Stimulated activated CD4-positive, alpha-beta T cell treated with anti-CD3 and anti-CD28 coated beads, Interleukin-1b, Interleukin-23, amount 100 ng/mL, for 24 hours (primary cell): ENCODE data around the gene VLDLR.

Source experiments
- DNase-seq, 4 experiments: peaks; one replicate each; pipeline ENCODE4 v3.0.0-alpha.2; 2020; ENCODE audit warnings: low read depth in 4 of 4, low spot score in 1 of 4

Gene VLDLR

DNA sequence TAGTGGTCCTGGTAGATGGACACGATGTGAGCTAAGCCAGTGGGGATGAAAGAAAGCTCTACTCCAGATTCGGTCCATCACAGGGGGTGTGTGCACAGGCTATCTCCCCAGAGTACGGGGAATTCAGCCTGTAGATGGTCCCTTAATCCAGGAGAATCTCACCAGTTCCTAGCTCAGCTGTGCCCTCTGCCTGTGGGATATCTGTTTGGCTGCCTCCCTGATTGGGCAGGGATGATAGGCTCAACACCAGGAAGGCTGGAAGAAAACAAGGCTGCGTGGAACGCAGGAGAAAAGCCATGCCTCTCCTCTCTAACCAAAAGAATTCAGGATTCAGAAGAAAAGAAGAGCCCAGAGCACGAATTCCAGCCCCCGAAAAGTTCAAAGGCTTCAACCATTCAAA is 40.9 kb downstream of the VLDLR start:
- no peak for DNase-seq

DNA sequence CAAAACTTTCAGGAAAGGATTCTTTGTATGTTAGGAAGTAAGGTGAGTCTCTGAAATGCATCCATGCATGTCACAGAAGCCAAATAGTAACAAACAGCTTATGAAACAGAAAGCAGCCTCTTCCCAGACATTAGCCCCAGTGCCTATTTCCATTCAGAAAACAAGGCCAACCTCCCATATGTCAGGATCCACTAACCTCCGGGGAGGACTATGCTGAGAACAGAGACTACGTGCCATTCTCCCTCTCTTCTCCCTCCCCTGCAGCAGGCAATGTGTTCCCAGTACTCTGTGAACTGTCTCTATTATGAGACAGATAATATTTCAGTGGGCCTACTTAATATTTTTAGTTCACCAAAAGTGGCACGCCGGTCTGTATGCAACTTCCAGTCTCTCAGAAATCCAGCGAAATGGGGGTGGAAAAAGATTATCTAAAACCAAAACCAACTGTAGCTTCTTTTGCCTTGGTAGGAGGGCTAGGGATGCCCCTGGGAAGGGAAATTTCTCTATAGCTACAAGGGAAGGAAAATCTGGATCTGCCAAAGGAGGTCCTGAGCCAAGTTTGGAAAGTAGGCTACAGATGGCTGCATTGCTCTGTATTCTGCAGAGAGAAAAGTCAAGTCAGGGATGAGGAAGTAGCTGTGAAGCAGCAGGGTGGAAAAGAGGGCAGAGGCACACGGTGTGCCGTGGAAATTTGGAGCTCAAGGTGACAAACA is 42.0 kb downstream of the VLDLR start:
- DNase-seq, result no peak

GRCh38 chr9:2664174-2665065 is 42.8 kb downstream of the VLDLR start:
- no peak for DNase-seq

DNA sequence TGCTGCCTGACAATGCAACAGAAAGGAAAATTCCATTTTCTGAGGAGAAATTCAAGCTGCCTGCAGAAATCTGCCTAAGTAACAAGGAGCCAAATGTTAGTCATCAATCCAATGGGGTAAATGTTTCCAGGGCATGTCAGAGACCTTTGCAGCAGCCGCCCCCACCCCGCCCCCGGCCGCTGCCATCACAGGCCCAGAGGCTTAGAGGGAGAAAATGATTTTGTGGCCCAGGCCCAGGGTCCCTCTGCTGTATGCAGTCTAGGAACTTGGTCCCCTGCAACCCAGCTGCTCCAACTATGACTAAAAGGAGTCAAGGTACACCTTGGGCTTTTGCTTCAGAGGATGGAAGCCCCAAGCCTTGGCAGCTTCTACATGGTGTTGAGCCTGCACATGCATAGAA is 45.0 kb downstream of the VLDLR start:
- DNase-seq, result no peak

DNA sequence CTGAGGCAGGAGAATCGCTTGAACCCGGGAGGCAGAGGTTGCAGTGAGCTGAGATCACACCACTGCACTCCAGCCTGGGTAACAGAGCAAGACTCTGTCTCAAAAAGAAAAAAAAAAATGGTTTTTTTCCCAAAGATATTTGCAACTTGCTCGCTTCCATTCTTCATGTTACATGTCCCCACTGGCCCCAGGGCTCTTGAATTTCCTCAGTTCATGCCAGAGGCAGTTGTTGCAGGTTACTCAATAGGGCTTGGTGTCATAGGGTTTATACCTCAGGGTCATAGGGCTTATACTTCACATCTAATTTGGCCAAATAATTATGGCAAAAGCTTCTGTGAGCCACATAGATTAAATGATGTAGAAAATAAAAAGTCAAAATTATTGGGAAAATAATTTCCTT is 51.6 kb downstream of the VLDLR start:
- no peak for DNase-seq

DNA sequence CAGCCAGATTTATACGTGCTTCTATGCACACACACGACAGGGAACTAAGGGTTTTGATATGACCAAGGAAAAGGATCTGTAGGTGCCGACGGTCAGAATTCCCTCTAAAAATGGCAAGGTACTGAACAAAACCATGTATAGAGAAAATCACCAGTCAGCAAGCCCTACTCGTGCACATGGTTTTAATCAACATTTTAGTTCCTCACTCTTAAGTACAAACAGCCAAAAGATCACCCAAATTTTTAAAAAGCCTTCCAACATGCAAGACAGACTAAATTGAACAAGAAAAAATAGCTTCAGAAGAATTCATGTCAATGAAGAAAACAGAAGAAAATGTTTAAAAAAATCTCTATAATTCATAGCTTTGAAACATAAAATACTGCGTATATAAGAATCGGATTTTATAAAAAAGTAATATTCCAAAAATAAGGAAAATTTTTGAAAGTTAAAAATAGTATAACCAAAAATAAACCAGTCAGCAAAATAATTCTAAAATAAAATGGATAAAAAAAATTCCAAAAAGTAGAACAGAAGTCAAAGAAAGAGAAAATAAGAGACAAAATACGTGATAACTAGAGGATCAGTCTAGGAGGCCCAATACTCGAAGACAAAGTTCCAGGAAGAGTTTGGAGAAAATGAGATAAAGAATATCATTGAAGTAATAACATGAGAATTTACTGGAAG is 52.7 kb downstream of the VLDLR start:
- DNase-seq, result no peak

- no peak for DNase-seq
Measured at GRCh38 chr9:2675834-2676233, 54.2 kb downstream of the VLDLR start.

GRCh38 chr9:2676466-2676865 is 54.9 kb downstream of the VLDLR start:
- DNase-seq, result no peak

DNA sequence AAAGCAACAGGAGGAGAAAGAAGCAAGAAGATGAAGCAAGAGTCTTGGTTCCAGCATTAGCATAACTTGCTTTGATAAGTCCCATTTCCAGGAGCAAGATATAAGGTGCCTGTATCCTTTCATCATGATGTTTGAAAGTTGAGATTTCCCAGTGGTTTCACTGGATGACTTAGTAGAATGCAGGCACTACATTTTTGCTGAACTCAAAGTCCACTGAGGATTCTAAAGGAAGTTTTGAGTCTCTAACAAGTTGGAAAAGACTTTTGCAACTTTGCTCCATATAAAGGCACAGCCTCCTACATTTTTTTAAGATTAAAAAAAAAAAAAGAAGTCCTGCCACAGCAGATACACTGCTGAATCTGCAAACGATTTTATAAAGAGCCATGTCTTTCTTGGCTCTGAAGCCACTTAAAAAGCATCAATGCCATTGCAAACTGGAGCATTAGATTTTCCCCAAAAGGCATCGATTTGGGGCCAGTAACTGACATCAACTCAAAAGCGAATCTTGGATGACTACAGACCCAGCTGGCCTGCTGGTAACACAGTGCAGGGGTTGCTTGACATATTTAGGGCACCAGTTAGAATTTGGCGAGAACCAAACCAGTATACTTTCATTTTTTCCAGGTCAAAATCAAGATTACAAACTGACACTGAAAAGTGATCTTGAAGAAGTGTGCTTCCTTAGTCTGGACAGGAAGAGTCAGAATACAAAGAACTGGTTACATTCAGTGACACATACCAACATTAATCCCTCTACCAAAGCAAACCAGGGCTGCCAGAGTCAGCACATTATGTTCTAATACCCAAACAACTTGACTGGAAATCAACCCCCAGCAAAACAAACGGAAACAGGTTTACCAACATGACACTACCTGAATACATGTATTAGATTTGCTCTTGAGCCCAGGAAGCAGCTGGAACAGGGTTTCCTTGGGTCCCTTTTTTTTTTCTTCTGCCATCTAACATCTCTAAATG is 56.6 kb downstream of the VLDLR start:
- no peak for DNase-seq

GRCh38 chr9:2679011-2679410 is 57.4 kb downstream of the VLDLR start:
- no peak for DNase-seq

DNA sequence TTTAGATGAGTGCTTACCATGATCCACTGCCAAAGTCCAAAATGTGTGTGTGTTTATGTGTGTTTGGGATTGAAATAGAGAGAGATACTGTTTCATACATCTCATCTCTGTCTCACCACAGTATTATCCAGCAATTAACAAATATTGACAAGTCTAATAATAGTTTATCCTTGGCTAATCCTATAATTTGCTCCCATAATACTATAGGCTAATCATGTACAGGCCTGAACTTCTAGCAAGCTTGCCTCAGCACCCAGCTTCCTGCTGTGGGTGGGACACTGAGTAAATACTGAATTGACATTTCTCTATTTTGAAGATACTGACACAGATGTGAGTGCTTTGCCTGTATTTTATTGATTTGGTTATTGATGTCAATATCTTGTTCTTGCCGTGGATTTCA is 60.4 kb downstream of the VLDLR start:
- DNase-seq, result no peak

DNA sequence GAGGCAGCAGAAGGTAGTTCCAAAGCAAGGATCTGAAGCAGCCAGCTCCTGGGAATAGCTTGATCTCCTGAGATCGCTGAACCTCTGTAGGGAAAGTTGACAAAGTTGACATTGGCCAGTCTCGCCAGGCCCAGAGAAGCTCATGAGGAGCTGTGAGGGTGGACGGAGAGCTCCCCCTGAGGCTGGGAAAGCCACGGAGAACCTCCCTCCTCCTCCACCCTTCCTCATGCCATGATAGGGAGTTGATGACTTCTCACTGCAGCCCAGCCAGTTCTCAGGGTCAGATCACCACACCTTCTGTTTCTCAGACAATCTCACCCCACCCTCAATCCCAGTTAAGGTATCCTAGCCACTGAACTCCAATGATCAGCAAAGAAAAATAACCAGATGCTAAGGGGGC is 65.3 kb downstream of the VLDLR start:
- DNase-seq, result no peak

GRCh38 chr9:2688636-2689035 is 67.0 kb downstream of the VLDLR start:
- no peak for DNase-seq

DNA sequence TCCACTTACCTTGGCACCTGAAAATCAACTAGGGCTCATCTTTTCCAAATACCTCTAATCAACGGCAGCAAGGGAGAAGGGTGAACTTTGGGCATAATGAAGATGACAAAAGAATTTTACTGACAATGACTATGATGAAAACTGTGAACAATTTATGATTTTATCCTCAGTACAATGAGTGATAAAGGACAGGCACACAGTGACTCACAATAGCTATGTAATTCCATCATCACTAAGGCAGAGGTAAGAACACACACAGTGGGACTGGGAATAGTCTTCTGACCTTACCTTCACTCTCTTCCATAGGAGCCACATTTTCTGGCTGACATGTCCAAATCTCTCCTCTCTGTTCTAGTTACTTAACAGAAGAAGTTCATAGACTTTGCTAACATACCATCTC is 69.6 kb downstream of the VLDLR start:
- DNase-seq, result no peak

- DNase-seq, result no peak
Measured at GRCh38 chr9:2691626-2692025, 70.0 kb downstream of the VLDLR start.

- DNase-seq, result no peak
Measured at GRCh38 chr9:2693056-2693455, 71.5 kb downstream of the VLDLR start.

GRCh38 chr9:2697492-2697891 is 75.9 kb downstream of the VLDLR start:
- no peak for DNase-seq

DNA sequence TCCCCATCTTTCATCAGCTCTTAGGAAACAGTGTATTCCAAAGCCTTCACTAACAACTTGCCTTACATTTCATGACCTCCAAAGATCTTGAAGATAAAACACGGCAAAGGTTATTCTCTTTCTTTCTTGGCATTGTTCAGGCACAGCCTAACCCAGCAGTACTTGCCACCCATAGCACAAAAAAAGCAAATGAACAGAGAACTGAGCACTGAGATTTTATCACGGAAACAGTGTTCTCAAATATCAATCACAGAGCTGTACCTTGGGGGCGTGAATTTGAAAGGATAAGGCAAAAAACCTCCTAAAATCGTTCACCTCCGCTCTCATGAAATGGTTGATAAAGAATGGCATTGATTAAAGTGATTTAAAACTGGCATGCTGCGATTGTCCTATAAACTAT is 78.8 kb downstream of the VLDLR start:
- no peak for DNase-seq

- DNase-seq, result no peak
Measured at GRCh38 chr9:2700909-2701550, 79.4 kb downstream of the VLDLR start.

DNA sequence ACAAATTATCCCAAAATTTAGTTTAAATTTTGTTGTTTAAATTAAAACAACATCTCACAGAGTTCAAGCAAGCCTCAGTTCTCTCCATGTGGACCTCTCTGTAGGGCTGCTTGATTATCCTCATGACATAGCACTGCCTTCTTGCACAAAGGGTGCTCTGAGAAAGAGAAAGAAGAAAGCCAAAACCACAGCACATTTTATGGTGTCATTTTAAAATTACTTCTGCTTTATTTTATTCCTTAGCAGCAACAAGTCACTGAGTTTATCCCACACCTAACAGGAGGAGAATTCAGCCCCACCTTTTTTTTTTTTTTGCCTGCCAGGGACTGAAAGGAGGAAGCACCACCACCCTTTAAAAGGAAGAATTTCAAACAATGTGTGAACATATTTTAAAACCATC is 82.9 kb downstream of the VLDLR start:
- DNase-seq, result no peak
